Femur (tissue), 1 donor: ENCODE results near the gene TOMM7.
A peak's percentile ranks its signal among the peaks of the same experiment; 100 is the strongest.
"Not testable (repeated sequence)": the region's sequence is repeated elsewhere in the genome, so short reads cannot be mapped to it uniquely, and the experiment has no call there.

ENCODE experiments used
- DNase-seq: peaks from one replicate; pipeline ENCODE4 v3.0.0-alpha.2; 2017

TOMM7 gene

DNA sequence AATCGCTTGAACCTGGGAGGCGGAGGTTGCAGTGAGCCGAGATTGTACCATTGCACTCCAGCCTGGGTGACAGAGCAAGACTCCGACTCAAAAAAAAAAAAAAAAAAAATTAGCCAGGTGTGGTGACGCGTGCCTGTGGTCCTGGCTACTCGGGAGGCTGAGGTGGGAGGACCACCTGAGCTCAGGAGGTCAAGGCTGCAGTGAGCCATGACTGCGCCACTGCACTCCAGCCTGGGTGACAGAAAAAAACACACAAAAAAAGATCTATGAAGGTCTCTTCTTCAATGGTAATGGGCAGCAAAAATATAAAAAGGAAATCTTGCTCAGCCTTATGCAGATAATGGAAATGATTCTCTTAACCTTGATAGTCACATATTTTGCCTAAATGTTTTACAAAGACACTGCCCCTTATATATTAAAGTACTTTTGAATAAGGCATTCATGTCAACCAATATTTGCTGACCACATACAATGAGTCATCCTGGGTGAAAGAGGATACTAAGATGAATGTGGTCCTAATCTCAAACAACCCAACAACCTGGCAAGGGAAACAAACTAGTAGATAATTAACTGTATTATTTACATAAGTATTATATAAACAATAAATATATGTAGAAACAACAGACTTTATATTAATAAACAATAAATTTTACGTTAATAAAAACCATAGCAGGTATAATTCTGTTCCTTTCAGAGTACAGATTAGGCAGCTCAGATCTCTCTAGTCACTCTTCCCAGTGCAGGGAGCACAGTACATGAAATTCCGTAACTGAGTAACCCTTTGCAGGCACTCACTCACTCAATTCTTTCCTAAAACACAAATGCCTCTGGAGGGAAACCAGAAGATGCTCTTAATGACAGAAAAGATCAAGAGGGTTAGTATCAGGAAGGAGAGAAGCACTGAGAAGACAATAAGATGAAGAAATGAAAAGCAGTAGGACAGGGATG lies 8.1 kb downstream of the TOMM7 start:
- no peak for DNase-seq

DNA sequence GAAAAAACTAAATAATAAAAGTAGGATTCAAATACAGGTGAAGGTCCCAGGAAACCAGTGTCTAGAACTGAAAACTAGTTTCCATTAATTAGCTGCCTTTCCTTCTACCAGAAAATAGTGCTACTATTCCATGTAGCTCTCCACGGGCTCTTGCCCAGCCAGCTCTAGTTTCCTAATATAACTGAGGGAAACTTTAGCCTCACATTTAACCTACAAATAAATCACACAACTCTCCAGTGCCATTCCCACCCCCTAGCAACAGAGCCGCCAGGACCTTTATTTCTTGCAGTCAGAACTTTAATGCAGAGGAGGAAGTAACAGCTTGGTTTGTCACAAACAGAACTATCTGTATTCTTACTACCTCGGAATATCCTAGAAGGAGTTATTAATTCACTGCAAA lies 10.3 kb downstream of the TOMM7 start:
- no peak for DNase-seq

DNA sequence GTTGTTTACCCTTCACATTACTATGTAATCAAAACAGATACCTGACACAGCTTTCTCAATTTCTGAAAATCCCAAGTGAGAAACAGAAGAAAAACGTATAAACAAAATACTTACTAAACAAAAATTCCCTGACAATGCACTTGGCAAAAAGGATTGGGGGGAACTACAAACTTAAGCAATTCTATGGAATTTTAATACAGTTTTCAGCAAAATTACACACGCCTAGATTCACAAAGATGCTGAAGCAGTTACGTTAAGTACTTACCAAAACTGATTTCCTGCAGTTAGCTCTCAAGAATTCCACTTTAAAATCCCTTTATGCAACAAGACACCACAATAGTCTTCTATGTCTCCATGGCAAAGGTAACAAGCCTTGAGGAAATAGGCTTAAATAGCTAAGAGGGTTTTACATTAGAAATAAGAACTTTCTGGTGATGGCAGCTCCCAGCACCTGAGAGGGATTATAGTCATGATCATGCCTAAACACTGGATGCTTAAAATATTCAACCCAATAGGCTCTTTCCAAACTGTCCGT lies 10.8 kb downstream of the TOMM7 start:
- no peak for DNase-seq

DNA sequence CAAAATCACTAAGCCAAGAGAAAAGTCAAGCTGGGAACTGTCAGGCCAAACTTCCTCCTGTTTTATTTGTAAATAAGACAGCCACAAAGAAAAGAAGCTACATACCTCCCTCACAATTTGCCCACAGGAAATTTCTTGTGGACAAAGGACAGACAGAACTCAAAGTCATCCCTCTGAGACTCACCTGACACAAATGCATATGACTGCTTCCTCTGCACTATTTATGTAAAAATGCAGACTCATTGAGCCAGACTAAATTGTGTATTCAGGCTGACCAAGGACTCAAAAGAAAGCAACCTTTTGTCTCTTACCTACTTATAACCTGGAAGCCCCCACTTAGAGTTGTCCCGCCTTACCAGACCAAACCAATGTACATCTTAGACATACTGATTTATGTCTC lies 11.8 kb downstream of the TOMM7 start:
- no peak for DNase-seq

- DNase-seq, result no peak
Observed at GRCh38 chr7:22809902-22810642, 12.6 kb downstream of the TOMM7 start.

GRCh38 chr7:22808140-22808539 lies 14.5 kb downstream of the TOMM7 start:
- no peak for DNase-seq

DNA sequence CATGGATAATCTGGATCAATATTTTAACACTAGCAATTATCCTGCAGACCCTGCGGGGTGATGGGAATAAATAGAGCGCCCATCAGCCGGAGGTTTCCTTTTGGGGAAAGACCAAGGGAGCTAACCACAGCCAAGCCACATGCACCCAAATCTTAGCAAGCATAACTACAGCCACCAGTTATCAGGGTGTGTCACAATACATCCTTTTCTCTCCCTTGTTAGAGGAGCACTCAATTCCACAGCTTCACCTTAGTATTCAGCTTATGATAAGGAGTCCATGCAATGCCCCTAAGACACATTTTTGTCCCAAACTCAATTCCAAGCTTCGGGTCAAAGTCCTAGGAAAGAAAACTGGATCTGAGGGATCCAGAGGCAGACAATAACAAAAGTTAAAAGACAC lies 15.9 kb downstream of the TOMM7 start:
- DNase-seq, result no peak

GRCh38 chr7:22805227-22805626 lies 17.4 kb downstream of the TOMM7 start:
- no peak for DNase-seq

- not testable (repeated sequence) for DNase-seq
Observed at GRCh38 chr7:22802831-22803230, 19.8 kb downstream of the TOMM7 start.

GRCh38 chr7:22802426-22802825 lies 20.2 kb downstream of the TOMM7 start:
- DNase-seq, result no peak

DNA sequence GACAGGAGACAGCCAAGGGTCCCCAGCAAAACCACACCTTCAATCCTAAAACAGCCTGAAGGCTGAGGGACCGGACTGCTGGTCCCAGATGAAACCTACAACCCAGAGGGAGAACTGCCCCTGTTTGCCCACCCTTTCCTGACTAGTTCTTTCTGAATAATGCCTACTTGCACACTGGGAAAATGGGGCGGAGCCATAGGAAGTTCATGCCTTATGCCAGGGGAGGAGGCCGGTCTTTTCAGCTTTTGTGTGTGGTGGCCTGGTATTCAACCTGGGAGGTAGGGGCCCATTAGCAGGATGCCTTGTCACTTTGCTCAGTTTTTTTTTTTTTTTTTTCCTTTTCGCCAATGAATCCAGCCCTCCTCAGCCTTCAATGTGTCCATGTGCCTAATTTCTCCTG lies 20.7 kb downstream of the TOMM7 start:
- DNase-seq, result no peak

GRCh38 chr7:22799633-22800032 lies 23.0 kb downstream of the TOMM7 start:
- no peak for DNase-seq

- no peak for DNase-seq
Observed at GRCh38 chr7:22793593-22794462, 28.8 kb downstream of the TOMM7 start.

DNA sequence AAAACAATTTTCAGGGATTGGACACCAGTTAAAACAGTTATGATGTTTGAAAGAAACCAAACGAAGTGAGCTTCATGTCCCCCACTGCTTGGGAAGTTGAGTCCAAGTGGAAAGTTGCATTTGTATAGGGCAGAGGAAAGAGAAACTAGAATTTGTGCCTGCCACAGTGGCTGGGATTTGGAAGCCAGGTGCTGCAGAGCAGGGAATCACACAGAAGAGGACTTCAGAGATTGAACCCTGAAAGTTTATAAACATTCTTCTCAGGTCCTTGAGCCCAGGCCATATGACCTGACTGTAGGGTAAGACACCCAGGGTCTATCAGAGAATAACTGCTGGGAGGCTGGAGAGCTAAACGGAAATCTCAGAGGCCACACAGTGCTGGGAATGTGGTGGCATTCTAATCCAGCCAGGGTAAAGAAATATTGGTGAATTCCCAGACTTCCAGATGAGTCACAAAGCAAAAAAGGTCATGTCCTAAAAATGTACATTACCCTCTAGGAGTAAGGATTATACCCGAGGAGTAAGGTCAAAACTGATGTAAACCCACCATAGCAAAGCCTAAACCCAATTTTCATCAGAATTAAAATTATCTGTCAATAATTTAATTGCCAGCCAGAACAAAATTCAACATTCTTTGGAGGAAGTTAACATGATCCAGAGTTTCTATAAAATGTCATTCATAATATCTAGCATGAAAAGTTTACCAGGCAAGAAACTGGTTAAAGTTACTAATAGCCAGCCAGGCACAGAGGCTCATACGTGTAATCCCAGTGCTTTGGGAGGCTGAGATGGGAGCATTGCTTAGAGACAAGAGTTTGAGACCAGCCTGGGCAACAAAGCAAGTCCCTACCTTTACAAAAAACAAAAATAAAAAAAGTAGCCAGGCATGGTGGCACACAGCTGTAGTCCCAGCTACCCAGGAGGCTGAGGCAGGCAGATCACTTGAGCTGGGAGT lies 31.2 kb downstream of the TOMM7 start:
- no peak for DNase-seq

GRCh38 chr7:22790640-22791039 lies 32.0 kb downstream of the TOMM7 start:
- not testable (repeated sequence) for DNase-seq

GRCh38 chr7:22787951-22788350 lies 34.7 kb downstream of the TOMM7 start:
- no peak for DNase-seq

DNA sequence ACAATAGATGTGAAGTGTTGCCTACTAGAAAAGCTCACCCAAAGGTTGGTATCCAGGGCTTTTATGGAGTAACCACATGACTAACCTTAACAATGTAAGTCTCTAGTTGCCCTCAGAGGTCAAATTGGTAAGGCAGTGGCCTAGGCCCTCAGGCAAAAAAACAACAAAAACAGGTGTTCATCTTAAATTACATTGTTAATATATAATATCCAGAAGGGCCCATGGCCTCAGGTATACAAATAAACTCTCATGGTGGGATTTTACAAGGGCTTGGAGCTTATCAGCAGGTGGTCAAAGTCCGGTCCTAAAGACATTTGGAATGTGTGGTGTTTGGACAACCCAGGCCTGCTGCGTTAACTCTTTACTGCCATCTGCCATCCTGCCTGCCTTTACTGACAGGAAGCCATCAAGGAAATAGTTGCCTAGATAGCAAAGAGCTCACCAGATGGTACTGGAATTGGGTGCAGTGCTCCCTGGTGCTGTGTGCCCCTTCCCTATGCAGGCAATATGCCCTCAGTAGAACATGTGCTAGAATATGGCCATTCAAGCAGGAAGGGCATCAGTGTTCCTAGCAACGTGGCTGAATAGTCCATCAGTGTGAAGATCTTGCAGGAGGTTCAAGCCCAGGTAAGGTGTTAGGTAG lies 36.2 kb downstream of the TOMM7 start:
- no peak for DNase-seq

- no peak for DNase-seq
Observed at GRCh38 chr7:22784346-22784745, 38.3 kb downstream of the TOMM7 start.

GRCh38 chr7:22783421-22783820 lies 39.2 kb downstream of the TOMM7 start:
- DNase-seq, result no peak

GRCh38 chr7:22782616-22783232 lies 39.9 kb downstream of the TOMM7 start:
- peak; percentile 56 for DNase-seq
